H1 (cell line): ENCODE results near the gene SLC30A7.

Experiments
- CEBPB ChIP-seq: IDR thresholded peaks from 2 replicates; pipeline ENCODE4 v1.6.1; 2012; ENCODE audit warnings: low read depth, low read length
- CHD2 ChIP-seq: IDR thresholded peaks from 2 replicates; pipeline ENCODE4 v1.6.1; 2012; ENCODE audit warnings: low read length, improper control_type of control experiment
- EZH2 ChIP-seq: fragments of 200-600 bp; sonication (generic); IDR thresholded peaks from 2 replicates; pipeline ENCODE4 v1.7.1; 2012; ENCODE audit warnings: low read depth, mild to moderate bottlenecking, moderate library complexity, low read length, inconsistent platforms; ENCODE audit not compliant: severe bottlenecking
- FOSL1 ChIP-seq: IDR thresholded peaks from 2 replicates; pipeline ENCODE4 v1.6.1; 2011; ENCODE audit warnings: mild to moderate bottlenecking, low read depth, low read length, moderate library complexity; ENCODE audit not compliant: insufficient read depth
- POLR2A ChIP-seq, 2 experiments: IDR thresholded peaks; 1 replicate in 1 of 2; 2 replicates in 1 of 2; pipeline ENCODE4 v1.6.1; 2011; ENCODE audit warnings: low read depth in 2 of 2, low read length in 2 of 2, mild to moderate bottlenecking in 2 of 2; ENCODE audit errors: control extremely low read depth in 1 of 2
- POLR2AphosphoS5 ChIP-seq: IDR thresholded peaks from 2 replicates; pipeline ENCODE4 v1.6.1; 2011; ENCODE audit warnings: low read depth, low read length
- TCF12 ChIP-seq: IDR thresholded peaks from 2 replicates; pipeline ENCODE4 v1.6.1; 2011; ENCODE audit warnings: low read depth, mild to moderate bottlenecking, low read length

- TF ChIP-seq TCF12 (no peak), FOSL1 (no peak), POLR2A (IDR thresholded peaks at IDR 0.05; ENCODE audit: control extremely low read depth in 1 of 2, low read depth in 2 of 2, low read length in 2 of 2) (no peak), EZH2 (no peak), CEBPB (no peak), POLR2AphosphoS5 (no peak), CHD2 (no peak)
These were observed 29.1 kb downstream of the SLC30A7 start for GRCh38 chr1:100924991-100925390.
